ENCODE results near the gene GOLGA6D.
"Not testable (repeated sequence)": the region's sequence is repeated elsewhere in the genome, so short reads cannot be mapped to it uniquely, and the experiment has no call there.

The GOLGA6D gene

DNA sequence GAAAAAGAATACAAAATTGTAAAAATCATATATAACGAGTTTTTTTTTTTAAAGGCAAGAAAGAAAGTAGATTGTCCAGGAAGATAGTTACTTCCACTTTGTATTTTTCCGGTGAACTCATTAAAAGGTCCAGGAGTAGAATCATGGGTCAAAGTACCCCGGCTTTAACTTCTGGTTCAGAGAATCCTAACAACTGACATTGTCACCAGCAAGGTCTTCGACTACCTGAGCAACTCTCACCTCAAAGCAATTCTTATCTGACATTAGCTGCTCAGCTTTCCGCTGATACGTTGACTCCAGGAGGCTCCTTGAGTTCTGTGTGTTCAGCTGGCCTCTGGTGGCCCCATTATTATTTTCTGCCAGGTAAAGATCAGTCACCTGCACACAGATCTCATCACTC lies 33.6 kb upstream of the GOLGA6D start:
- not testable (repeated sequence) for H3K18ac ChIP-seq (ENCODE audit: low read depth in 1 of 2, low read length in 2 of 2); H3K9me3 ChIP-seq (ENCODE audit: control insufficient read depth, low read length); H3K36me3 ChIP-seq (ENCODE audit: control insufficient read depth in 1 of 2, insufficient read depth in 2 of 2, low read depth in 1 of 2, low read length in 2 of 2); H3K79me1 ChIP-seq (replicated peaks; ENCODE audit: low read length, poor library complexity, severe bottlenecking); H2AFZ ChIP-seq (ENCODE audit: low read depth, low read length); H3K23ac ChIP-seq (ENCODE audit: low read length in 2 of 2); H3K4me1 ChIP-seq (ENCODE audit: control insufficient read depth, insufficient read depth, low read depth, low read length); H3K27ac ChIP-seq (ENCODE audit: low read length, poor library complexity, severe bottlenecking); H2BK15ac ChIP-seq (ENCODE audit: low read depth, poor library complexity, severe bottlenecking); H3K4me3 ChIP-seq (ENCODE audit: insufficient read depth in 1 of 2, low read depth in 1 of 2, low read length in 2 of 2); H4K8ac ChIP-seq (ENCODE audit: low read length); H3K14ac ChIP-seq (ENCODE audit: low read length in 2 of 2); DNase-seq; H2BK120ac ChIP-seq (ENCODE audit: low read depth, low read length); H2BK5ac ChIP-seq (ENCODE audit: low read depth, low read length, poor library complexity, severe bottlenecking); H4K91ac ChIP-seq (ENCODE audit: low read length); H3K4me2 ChIP-seq (ENCODE audit: low read length, poor library complexity, severe bottlenecking); H3K4ac ChIP-seq (ENCODE audit: low read depth in 1 of 2, low read length in 2 of 2); H2BK12ac ChIP-seq (ENCODE audit: low read length in 2 of 2); H2AK5ac ChIP-seq (ENCODE audit: low read length, severe bottlenecking); H3K9ac ChIP-seq (ENCODE audit: low read length)
- peaks cover 22 to 61% of the 10 kb centered on the region in 2 experiments for H3K27me3 ChIP-seq (ENCODE audit: control insufficient read depth in 1 of 2, insufficient read depth in 1 of 2, low read length in 2 of 2)
- WGBS = 79% methylated on average over 5 of the region's 6 CpGs

DNA sequence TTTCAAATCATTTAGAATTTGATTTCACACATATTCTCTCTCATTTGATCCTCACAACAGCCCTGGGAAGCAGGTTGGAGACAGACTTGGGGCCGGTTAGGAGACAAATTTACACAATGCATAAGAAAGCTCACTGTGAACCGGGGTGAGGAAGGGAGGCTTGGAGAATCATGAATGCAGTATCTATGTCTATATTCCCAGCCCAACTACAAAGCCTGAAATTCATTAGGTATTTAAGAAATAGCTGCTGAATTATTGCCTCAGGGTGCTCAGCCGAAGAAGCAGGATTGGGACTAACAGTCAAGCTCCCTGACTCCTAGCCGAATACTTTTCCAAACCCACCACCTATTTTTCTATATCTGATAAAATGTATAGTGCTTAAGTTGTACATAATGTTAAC lies 32.9 kb upstream of the GOLGA6D start:
- no peaks in the 10 kb centered on the region for H3K36me3 ChIP-seq (ENCODE audit: control insufficient read depth in 1 of 2, insufficient read depth in 2 of 2, low read depth in 1 of 2, low read length in 2 of 2)
- H2AK5ac ChIP-seq (ENCODE audit: low read length, severe bottlenecking) = no peak overlapping the region
- no peaks in the 10 kb centered on the region for H3K79me1 ChIP-seq (replicated peaks; ENCODE audit: low read length, poor library complexity, severe bottlenecking)
- no peak overlapping the region for H3K18ac ChIP-seq (ENCODE audit: low read depth in 1 of 2, low read length in 2 of 2)
- H3K27me3 ChIP-seq (ENCODE audit: control insufficient read depth in 1 of 2, insufficient read depth in 1 of 2, low read length in 2 of 2) = peaks cover 22 to 57% of the 10 kb centered on the region in 2 experiments
- no peak overlapping the region for H2BK15ac ChIP-seq (ENCODE audit: low read depth, poor library complexity, severe bottlenecking)
- DNase-seq = no peak
- H3K4me1 ChIP-seq (ENCODE audit: control insufficient read depth, insufficient read depth, low read depth, low read length) = no peaks in the 10 kb centered on the region
- no peak overlapping the region for H3K9ac ChIP-seq (ENCODE audit: low read length)
- no peak overlapping the region for H3K4ac ChIP-seq (ENCODE audit: low read depth in 1 of 2, low read length in 2 of 2)
- H2AFZ ChIP-seq (ENCODE audit: low read depth, low read length) = no peak overlapping the region
- H2BK5ac ChIP-seq (ENCODE audit: low read depth, low read length, poor library complexity, severe bottlenecking) = no peak overlapping the region
- no peak overlapping the region for H2BK120ac ChIP-seq (ENCODE audit: low read depth, low read length)
- H2BK12ac ChIP-seq (ENCODE audit: low read length in 2 of 2) = no peak overlapping the region
- WGBS = 50% methylated on average over 3 of the region's 4 CpGs
- no peak overlapping the region for H3K4me3 ChIP-seq (ENCODE audit: insufficient read depth in 1 of 2, low read depth in 1 of 2, low read length in 2 of 2)
- no peaks in the 10 kb centered on the region for H3K9me3 ChIP-seq (ENCODE audit: control insufficient read depth, low read length)
- H3K14ac ChIP-seq (ENCODE audit: low read length in 2 of 2) = no peak overlapping the region
- no peak overlapping the region for H3K23ac ChIP-seq (ENCODE audit: low read length in 2 of 2)
- no peak overlapping the region for H3K4me2 ChIP-seq (ENCODE audit: low read length, poor library complexity, severe bottlenecking)
- H4K8ac ChIP-seq (ENCODE audit: low read length) = no peak overlapping the region
- no peak overlapping the region for H4K91ac ChIP-seq (ENCODE audit: low read length)
- no peak overlapping the region for H3K27ac ChIP-seq (ENCODE audit: low read length, poor library complexity, severe bottlenecking)

DNA sequence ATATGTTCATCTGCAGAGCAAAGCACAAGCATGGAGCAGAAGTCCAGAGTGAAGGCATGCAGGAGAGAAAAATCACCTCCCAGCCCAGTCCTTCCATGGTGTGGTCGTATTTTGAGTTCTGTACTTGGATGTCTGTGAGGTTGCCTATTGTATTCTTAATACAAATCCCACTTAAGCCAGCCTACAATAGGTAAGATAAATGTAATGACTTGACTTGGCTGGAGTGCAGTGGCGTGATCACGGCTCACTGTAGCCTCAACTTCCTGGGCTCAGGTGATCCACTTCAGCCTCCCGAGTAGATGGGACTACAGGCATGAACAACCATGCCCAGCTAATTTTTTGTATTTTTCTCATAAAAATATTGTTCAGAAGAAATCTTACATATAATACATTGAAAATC lies 31.3 kb upstream of the GOLGA6D start:
- H3K27ac ChIP-seq (ENCODE audit: low read length, poor library complexity, severe bottlenecking); H3K4me3 ChIP-seq (ENCODE audit: insufficient read depth in 1 of 2, low read depth in 1 of 2, low read length in 2 of 2); H2BK15ac ChIP-seq (ENCODE audit: low read depth, poor library complexity, severe bottlenecking); DNase-seq; H2AK5ac ChIP-seq (ENCODE audit: low read length, severe bottlenecking); H2BK5ac ChIP-seq (ENCODE audit: low read depth, low read length, poor library complexity, severe bottlenecking); H3K4me1 ChIP-seq (ENCODE audit: control insufficient read depth, insufficient read depth, low read depth, low read length); H4K8ac ChIP-seq (ENCODE audit: low read length); H2BK120ac ChIP-seq (ENCODE audit: low read depth, low read length); H3K36me3 ChIP-seq (ENCODE audit: control insufficient read depth in 1 of 2, insufficient read depth in 2 of 2, low read depth in 1 of 2, low read length in 2 of 2); H3K14ac ChIP-seq (ENCODE audit: low read length in 2 of 2); H3K9ac ChIP-seq (ENCODE audit: low read length); H3K4ac ChIP-seq (ENCODE audit: low read depth in 1 of 2, low read length in 2 of 2); H3K9me3 ChIP-seq (ENCODE audit: control insufficient read depth, low read length); H2BK12ac ChIP-seq (ENCODE audit: low read length in 2 of 2); H3K4me2 ChIP-seq (ENCODE audit: low read length, poor library complexity, severe bottlenecking); H4K91ac ChIP-seq (ENCODE audit: low read length); H3K23ac ChIP-seq (ENCODE audit: low read length in 2 of 2); H3K79me1 ChIP-seq (replicated peaks; ENCODE audit: low read length, poor library complexity, severe bottlenecking); H3K18ac ChIP-seq (ENCODE audit: low read depth in 1 of 2, low read length in 2 of 2); H2AFZ ChIP-seq (ENCODE audit: low read depth, low read length): not testable (repeated sequence)
- peaks cover 22 to 57% of the 10 kb centered on the region in 2 experiments for H3K27me3 ChIP-seq (ENCODE audit: control insufficient read depth in 1 of 2, insufficient read depth in 1 of 2, low read length in 2 of 2)
- WGBS = 90% methylated on average over 2 of the region's 4 CpGs

DNA sequence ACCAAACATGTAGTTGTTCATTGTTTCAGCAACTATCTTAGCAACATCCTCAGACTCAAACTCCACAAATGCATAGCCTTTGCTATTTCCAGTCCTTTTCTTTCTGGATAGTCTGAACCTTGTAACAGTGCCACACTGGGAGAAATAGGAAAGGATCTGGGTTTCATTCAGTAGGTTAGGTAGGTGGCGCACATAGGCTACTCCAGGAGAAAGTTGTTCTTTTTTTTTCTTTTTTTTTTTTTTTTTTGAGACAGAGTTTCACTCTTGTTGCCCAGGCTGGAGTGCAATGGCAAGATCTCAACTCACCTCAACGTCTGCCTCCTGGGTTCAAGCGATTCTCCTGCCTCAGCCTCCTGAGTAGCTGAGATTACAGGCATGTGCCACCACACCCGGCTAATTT lies 30.4 kb upstream of the GOLGA6D start:
- WGBS = 66% methylated on average over 4 of the region's 4 CpGs

More for the DNA sequence above, 30.4 kb upstream of the GOLGA6D start:
- not testable (repeated sequence) for H3K4me3 ChIP-seq (ENCODE audit: insufficient read depth in 1 of 2, low read depth in 1 of 2, low read length in 2 of 2); H2BK5ac ChIP-seq (ENCODE audit: low read depth, low read length, poor library complexity, severe bottlenecking); H2BK12ac ChIP-seq (ENCODE audit: low read length in 2 of 2); H3K79me1 ChIP-seq (replicated peaks; ENCODE audit: low read length, poor library complexity, severe bottlenecking); H3K14ac ChIP-seq (ENCODE audit: low read length in 2 of 2); H4K91ac ChIP-seq (ENCODE audit: low read length); H3K18ac ChIP-seq (ENCODE audit: low read depth in 1 of 2, low read length in 2 of 2); H4K8ac ChIP-seq (ENCODE audit: low read length); H3K9ac ChIP-seq (ENCODE audit: low read length); H2AFZ ChIP-seq (ENCODE audit: low read depth, low read length); H3K9me3 ChIP-seq (ENCODE audit: control insufficient read depth, low read length); H3K27ac ChIP-seq (ENCODE audit: low read length, poor library complexity, severe bottlenecking); H2AK5ac ChIP-seq (ENCODE audit: low read length, severe bottlenecking); H3K4me2 ChIP-seq (ENCODE audit: low read length, poor library complexity, severe bottlenecking); H2BK15ac ChIP-seq (ENCODE audit: low read depth, poor library complexity, severe bottlenecking); H2BK120ac ChIP-seq (ENCODE audit: low read depth, low read length); H3K36me3 ChIP-seq (ENCODE audit: control insufficient read depth in 1 of 2, insufficient read depth in 2 of 2, low read depth in 1 of 2, low read length in 2 of 2); H3K4me1 ChIP-seq (ENCODE audit: control insufficient read depth, insufficient read depth, low read depth, low read length); H3K23ac ChIP-seq (ENCODE audit: low read length in 2 of 2); H3K4ac ChIP-seq (ENCODE audit: low read depth in 1 of 2, low read length in 2 of 2); DNase-seq
- H3K27me3 ChIP-seq (ENCODE audit: control insufficient read depth in 1 of 2, insufficient read depth in 1 of 2, low read length in 2 of 2) = peaks cover 22 to 55% of the 10 kb centered on the region in 2 experiments
